Fibroblast of mammary gland (primary cell): Measurements from ENCODE around the gene MED29.

ENCODE experiments used
- DNase-seq: peaks from one replicate; pipeline ENCODE4 v3.0.0-alpha.2; 2010; ENCODE audit warnings: low read depth
- H3K4me3 ChIP-seq: 2 replicates; pipeline ENCODE4 v1.5.1; 2011; ENCODE audit warnings: low read depth, mild to moderate bottlenecking, low read length, moderate library complexity; ENCODE audit not compliant: control insufficient read depth
- CTCF ChIP-seq: conservative IDR thresholded peaks from 2 replicates; pipeline ENCODE4 v1.5.1; 2011; ENCODE audit warnings: low read depth, low read length, inconsistent platforms; ENCODE audit not compliant: control insufficient read depth, insufficient read depth

The MED29 gene

GRCh38 chr19:39422020-39422419, 30.8 kb downstream of the MED29 start:
- no peak overlapping the region for H3K4me3 ChIP-seq

GRCh38 chr19:39423258-39424086, 32.3 kb downstream of the MED29 start:
- H3K4me3 ChIP-seq, result no peak overlapping the region

More at GRCh38 chr19:39422020-39422419, 30.8 kb downstream of the MED29 start:
- no peak for TF ChIP-seq CTCF
- no peak for DNase-seq

GRCh38 chr19:39424934-39425333, 33.8 kb downstream of the MED29 start:
- no peak overlapping the region for H3K4me3 ChIP-seq
- TF ChIP-seq CTCF, result no peak
- no peak for DNase-seq

More at GRCh38 chr19:39423258-39424086, 32.3 kb downstream of the MED29 start:
- TF ChIP-seq CTCF, result no peak
- no peak for DNase-seq

DNA sequence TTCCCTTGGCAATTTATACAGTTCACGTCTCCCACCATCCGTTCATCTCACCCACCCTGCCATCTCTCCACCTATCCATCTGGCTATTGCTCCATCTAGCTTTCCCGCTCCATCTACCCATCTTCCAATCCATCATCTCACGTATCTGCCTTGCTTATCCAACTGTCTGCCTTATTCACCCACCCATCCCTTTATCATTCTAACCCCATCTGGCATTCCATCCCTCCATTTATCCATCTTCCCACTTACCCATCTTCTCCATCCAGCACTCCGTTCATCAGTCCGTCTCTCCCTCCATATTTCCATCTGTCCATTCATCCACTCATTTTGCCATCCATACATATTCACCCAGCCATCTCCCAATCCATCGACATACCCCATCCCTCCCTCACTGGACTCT, 34.6 kb downstream of the MED29 start:
- DNase-seq, result no peak
- H3K4me3 ChIP-seq, result no peak overlapping the region
- no peak for TF ChIP-seq CTCF

- TF ChIP-seq CTCF, result no peak
- DNase-seq, result no peak
- no peak overlapping the region for H3K4me3 ChIP-seq
Measured at GRCh38 chr19:39426170-39426569, 35.0 kb downstream of the MED29 start.

DNA sequence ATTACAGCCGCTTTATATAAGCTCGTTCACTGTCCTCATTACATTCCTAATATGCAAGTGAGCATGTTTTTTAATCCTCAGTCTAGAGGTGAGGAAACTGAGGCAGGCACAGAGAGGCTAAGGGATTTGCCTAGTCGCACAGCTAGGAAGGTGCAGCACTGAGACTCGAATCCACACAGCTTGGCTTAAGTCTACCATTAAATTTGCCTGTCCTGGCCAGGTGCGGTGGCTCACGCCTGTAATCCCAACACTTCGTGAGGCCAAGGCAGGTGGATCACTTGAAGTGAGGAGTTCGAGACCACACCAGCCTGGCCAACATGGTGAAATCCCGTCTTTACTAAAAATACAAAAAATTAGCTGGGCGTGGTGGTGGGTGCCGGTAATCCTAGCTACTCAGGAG, 36.5 kb downstream of the MED29 start:
- no peak for DNase-seq
- no peak for TF ChIP-seq CTCF
- H3K4me3 ChIP-seq, result no peak overlapping the region
